ENCODE data around the gene MAN2B1. TPM values are rescaled to one million over a fixed set of nuclear protein-coding genes. Genes with fewer than 3 reads are reported as not detected.
"Not testable (repeated sequence)": the region's sequence is repeated elsewhere in the genome, so short reads cannot be mapped to it uniquely, and the experiment has no call there.

Gene MAN2B1
- total RNA-seq, 1 donor from 2014 or later, result 92.0 TPM

- no peak for DNase-seq (ENCODE audit: low read depth)
Observed at GRCh38 chr19:12657966-12658365, 8.6 kb downstream of the MAN2B1 start.

GRCh38 chr19:12656899-12657571 lies 9.5 kb downstream of the MAN2B1 start:
- no peak for DNase-seq (ENCODE audit: low read depth)

DNA sequence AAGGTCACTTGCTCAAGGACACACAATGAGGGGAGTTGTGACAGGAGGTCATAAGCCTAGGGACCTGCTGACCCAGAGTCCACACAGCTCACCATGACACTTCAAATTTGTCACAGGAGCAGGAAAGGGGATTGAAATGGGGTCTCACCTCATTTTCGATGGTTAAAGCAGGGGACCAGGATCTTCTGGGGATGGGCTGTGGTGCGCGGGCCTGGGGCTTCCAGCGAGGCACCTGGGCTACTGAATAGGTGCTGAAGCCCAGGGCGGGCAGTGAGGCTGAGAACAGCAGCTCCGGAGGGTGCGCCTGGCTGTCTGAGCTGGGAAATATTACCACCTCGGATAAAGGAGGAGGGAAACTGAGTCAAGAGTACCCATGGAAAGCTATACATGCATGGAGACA lies 11.0 kb downstream of the MAN2B1 start:
- DNase-seq (ENCODE audit: low read depth), result no peak

DNA sequence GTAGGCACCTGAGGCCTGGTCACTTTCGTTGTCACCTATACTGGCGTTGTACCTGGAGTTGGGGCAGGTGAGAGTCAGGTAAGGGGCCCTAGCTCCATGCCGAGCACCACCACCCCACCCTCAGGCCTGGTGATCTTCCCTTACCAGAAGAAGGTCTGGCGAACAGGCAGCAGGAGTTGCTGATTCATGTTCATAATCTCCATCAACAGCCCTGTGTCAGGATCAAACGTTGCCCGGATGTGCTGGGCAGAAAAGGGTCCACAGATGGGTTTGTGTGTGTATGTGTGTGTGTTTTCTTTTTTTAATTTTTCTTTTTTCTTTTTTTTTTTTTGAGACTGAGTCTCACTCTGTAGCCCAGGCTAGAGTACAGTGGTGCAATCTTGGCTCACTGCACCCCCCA lies 14.3 kb downstream of the MAN2B1 start:
- no peak for DNase-seq (ENCODE audit: low read depth)

DNA sequence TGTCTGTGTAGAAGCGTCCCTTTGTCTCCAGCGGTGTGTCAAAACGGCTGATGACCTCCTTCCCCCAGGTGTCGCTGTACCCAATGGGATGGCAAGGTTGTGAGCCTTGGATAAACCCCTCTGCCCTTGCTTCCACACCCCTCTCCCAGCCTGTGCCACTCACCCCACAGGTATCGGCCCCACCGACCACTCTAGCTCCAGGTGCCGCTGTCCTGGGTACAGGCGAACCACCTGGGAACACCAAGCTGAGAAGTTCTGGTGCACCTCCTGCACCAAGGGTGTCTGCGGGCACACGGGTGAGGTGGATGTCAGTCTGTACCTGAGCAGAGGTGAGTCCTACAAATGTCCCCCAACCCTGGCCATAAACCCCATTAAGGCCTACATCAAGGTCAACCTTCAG lies 16.6 kb downstream of the MAN2B1 start:
- no peak for DNase-seq (ENCODE audit: low read depth)

DNA sequence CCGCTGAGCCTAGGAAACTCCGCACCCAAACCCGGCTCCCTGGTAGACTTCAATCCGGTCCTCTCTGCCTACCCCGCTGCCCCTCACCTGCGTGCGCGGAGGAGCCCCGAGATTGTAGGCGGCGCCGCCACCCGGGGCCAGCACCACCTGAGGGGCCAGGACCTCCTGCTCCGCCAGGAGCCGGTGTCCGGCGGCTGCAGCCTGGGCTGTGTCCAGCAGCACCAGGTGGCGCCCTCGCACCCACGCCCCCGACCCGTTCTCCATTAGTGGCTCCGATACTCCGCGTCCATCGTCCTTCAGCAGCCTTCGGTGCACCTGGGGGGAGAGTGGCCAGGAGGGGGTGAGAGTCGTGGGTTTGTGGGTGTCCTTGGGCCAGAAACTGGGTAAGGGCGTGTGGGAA lies 18.5 kb downstream of the MAN2B1 start:
- no peak for DNase-seq (ENCODE audit: low read depth)

- DNase-seq (ENCODE audit: low read depth), result peak; percentile 29
Observed at GRCh38 chr19:12647490-12648071, 19.0 kb downstream of the MAN2B1 start.

GRCh38 chr19:12647047-12647446 lies 19.5 kb downstream of the MAN2B1 start:
- DNase-seq (ENCODE audit: low read depth), result no peak

GRCh38 chr19:12646551-12646950 lies 20.0 kb downstream of the MAN2B1 start:
- no peak for DNase-seq (ENCODE audit: low read depth)

DNA sequence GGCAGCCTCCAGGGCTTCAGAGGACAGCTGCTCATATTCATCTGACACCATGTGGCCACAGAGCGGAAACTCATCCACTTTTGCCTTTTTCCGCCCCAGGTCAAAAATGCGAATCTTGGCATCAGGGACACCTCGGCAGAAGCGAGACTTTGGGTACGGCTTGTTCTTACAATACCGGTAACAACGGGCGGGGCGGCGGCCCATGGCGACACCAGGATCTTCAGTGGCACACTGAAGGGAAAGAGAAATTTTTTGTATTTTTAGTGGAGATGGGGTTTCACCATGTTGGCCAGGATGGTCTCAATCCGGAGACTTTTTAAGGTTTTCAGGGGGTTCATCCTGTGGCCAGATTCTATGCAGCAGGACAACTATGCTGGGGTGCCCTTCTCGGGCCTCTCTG lies 22.8 kb downstream of the MAN2B1 start:
- not testable (repeated sequence) for DNase-seq (ENCODE audit: low read depth)

- DNase-seq (ENCODE audit: low read depth), result no peak
Observed at GRCh38 chr19:12642506-12642905, 24.0 kb downstream of the MAN2B1 start.

DNA sequence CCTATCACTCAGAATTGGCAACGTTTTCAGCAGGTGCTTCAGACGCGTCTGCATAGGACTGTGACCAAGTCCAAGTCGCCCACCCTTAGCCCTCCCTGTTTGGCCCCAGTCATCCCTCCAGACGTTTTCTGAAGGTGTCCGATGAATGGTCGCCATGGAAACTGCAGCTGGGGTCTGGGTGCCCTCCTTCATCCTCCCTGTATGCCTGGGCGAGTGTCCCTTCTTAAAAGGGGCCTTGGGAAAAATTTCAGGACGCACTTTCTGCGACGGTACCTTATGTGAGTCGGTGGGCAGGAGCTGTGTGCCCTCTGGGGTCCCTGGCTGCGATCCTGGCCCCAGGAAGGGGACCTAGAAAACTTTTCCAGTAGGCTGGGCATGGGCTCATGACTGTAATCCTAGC lies 25.1 kb downstream of the MAN2B1 start:
- DNase-seq (ENCODE audit: low read depth), result no peak

- peak; percentile 64 for DNase-seq (ENCODE audit: low read depth)
Observed at GRCh38 chr19:12639901-12640613, 26.5 kb downstream of the MAN2B1 start.

- no peak for DNase-seq (ENCODE audit: low read depth)
Observed at GRCh38 chr19:12638611-12639182, 27.8 kb downstream of the MAN2B1 start.

DNA sequence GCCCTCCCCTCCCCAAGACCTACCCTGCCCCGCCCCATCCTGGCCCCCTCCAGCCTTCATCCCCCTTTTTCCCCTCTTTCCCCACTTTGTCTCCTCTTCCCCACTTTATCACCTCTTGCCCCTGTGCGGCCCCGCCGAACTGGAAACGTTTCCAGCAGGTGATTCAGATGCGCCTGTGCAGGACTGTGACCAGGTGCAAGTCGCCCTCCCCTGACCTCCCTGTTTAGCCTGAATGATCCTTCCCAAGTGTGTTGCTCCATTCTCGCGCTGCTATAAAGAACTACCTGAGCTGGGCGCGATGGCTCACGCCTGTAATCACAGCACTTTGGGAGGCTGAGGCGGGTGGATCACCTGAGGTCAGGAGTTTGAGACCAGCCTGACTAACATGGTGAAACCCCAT lies 29.9 kb downstream of the MAN2B1 start:
- no peak for DNase-seq (ENCODE audit: low read depth)

DNA sequence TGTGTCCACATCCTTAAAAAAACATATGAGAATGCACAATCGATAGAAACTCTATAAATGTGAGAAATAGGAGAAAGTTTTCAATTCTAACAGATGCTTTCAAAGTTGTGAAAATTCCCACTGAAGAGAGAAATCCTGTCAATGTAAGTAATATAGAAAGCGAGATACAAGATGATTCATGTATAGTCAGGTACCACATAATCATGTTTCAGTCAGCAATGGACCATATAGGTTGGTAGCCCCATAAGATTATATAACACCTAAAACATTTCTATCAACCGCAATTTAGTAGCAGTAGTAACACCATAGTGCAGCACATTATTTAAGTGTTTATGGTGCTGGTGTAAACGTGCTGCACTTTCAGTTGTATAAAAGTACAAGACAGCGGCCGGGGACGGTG lies 37.3 kb downstream of the MAN2B1 start:
- no peak for DNase-seq (ENCODE audit: low read depth)

DNA sequence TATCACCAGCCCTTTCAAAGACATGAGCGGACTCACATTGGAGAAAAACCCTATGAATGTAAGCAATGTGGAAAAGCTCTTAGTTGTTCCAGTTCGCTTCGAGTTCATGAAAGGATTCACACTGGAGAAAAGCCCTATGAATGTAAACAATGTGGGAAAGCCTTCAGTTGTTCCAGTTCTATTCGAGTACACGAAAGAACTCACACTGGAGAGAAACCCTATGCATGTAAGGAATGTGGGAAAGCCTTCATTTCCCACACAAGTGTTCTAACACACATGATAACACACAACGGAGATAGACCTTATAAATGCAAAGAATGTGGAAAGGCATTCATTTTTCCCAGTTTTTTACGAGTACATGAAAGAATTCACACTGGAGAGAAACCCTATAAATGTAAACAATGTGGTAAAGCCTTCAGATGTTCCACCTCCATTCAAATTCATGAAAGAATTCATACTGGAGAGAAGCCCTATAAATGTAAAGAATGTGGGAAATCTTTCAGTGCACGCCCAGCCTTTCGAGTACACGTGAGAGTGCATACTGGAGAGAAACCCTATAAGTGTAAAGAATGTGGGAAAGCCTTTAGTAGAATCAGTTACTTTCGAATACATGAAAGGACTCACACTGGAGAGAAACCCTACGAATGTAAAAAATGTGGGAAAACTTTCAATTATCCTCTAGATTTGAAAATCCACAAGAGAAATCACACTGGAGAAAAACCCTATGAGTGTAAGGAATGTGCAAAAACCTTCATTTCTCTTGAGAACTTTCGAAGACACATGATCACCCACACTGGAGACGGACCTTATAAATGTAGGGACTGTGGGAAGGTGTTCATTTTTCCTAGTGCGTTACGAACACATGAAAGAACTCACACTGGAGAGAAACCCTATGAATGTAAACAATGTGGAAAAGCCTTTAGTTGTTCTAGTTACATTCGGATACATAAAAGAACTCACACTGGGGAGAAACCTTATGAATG lies 38.2 kb downstream of the MAN2B1 start:
- DNase-seq (ENCODE audit: low read depth), result peak; percentile 36

DNA sequence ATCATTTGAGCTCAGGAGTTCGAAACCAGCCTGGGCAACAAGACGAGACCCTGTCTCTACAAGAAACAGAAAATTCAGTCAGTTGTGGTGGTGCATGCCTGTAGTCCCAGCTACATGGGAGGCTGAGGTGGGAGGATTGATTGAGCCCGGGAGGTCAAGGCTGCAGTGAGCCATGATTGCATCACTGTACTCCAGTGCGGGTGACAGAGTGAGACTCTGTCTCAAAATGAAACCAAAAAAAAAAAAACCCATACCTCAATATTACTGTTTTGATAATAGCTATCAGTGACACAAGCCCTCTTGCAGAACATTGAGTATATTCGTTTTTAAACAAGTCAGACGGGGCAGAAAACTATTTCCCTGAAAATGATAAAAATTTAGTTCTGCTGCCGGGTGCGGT lies 39.6 kb downstream of the MAN2B1 start:
- no peak for DNase-seq (ENCODE audit: low read depth)

GRCh38 chr19:12623361-12624031 lies 43.0 kb downstream of the MAN2B1 start:
- DNase-seq (ENCODE audit: low read depth), result no peak

- not testable (repeated sequence) for DNase-seq (ENCODE audit: low read depth)
Observed at GRCh38 chr19:12621253-12622024, 45.1 kb downstream of the MAN2B1 start.

All from renal cortical epithelial cell (primary cell).